ENCODE results near the gene HSPA12B.
A peak's percentile ranks its signal among the peaks of the same experiment; 100 is the strongest.

Gene HSPA12B

DNA sequence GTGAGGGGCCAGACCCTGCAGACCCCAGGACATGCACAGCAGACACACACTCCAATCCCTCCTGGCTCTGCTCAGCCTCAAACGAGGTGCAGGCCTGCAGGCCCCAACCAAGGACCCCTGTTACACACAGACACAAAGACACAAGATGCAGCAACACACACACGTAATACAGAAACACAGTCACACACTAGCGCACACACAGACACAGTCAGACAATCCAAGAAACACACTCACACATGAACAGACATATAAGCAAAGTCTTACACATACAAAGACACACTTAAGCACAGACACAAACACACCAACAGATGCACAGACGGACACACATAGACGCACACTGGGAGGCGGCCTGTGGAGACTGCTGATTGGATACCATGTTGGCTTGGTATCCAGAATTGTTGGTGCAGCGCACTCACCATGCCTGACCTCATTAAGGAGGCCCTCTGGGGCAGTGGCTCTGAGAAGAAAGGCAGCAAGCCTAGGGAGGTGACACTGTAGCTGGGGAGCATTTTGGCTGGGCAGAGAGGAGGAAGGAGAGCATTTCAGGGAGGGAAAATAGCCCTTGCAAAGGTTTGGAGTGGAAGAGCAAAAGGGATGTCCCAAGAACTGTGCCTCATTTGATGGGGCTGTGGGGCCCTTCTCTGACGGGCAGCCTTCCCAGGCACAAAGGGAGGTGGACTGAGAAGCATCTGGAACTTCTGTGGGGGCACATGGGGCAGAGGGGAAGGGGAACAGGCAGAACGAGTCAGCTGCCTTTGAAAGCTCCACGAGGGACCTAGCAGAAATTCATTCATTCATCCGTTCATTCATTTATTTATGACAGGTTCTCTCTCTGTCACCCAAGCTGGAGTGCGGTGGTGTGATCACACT is 1.4 kb upstream of the HSPA12B start:
- no peaks in the 10 kb centered on the region for H3K27me3 ChIP-seq (ENCODE audit: insufficient read depth, poor library complexity, severe bottlenecking)
- H3K4me3 ChIP-seq (ENCODE audit: severe bottlenecking): no peak overlapping the region
- DNase-seq (ENCODE audit: low spot score): no peak
- H3K4me1 ChIP-seq (ENCODE audit: insufficient read depth, poor library complexity, severe bottlenecking): peaks cover 15% of the 10 kb centered on the region
- TF ChIP-seq, protein P1, sequence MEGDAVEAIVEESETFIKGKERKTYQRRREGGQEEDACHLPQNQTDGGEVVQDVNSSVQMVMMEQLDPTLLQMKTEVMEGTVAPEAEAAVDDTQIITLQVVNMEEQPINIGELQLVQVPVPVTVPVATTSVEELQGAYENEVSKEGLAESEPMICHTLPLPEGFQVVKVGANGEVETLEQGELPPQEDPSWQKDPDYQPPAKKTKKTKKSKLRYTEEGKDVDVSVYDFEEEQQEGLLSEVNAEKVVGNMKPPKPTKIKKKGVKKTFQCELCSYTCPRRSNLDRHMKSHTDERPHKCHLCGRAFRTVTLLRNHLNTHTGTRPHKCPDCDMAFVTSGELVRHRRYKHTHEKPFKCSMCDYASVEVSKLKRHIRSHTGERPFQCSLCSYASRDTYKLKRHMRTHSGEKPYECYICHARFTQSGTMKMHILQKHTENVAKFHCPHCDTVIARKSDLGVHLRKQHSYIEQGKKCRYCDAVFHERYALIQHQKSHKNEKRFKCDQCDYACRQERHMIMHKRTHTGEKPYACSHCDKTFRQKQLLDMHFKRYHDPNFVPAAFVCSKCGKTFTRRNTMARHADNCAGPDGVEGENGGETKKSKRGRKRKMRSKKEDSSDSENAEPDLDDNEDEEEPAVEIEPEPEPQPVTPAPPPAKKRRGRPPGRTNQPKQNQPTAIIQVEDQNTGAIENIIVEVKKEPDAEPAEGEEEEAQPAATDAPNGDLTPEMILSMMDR (IDR thresholded peaks at IDR 0.05; ENCODE audit: poor library complexity, severe bottlenecking): no peak
- no peak for ATAC-seq (ENCODE audit: low read depth)
- H3K36me3 ChIP-seq (ENCODE audit: low read depth): no peaks in the 10 kb centered on the region
- no peak overlapping the region for H3K27ac ChIP-seq (ENCODE audit: poor library complexity, severe bottlenecking)
- H3K9me3 ChIP-seq (ENCODE audit: severe bottlenecking): no peaks in the 10 kb centered on the region

DNA sequence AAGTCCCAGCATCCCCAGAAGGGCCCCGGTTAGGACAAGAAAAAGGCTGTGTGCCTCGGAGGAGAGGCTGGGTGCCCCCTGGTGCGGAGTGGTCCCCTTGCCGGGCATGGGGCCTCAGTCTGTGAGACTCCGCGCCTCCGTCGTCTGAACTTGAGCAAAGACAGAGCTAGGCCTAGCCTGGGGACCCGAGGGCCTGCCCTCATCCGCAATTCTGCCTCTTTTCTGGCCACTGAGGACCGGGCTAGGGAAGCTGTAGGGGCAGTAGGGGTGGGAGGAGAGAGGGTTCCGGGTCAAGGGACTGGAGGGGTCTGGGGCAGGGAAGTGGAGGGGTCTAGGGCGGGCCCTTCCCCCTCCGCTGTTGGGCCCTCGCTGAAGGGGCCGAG is 550 bp upstream of the HSPA12B start:
- TF ChIP-seq, protein P1 (IDR thresholded peaks at IDR 0.05; ENCODE audit: poor library complexity, severe bottlenecking): no peak
- DNase-seq (ENCODE audit: low spot score) (no peak), ATAC-seq (ENCODE audit: low read depth) (no peak)
- H3K4me1 ChIP-seq (ENCODE audit: insufficient read depth, poor library complexity, severe bottlenecking): peaks cover 15% of the 10 kb centered on the region
- no peaks in the 10 kb centered on the region for H3K9me3 ChIP-seq (ENCODE audit: severe bottlenecking)
- no peak overlapping the region for H3K27ac ChIP-seq (ENCODE audit: poor library complexity, severe bottlenecking)
- H3K4me3 ChIP-seq (ENCODE audit: severe bottlenecking): no peak overlapping the region
- no peaks in the 10 kb centered on the region for H3K36me3 ChIP-seq (ENCODE audit: low read depth)
- H3K27me3 ChIP-seq (ENCODE audit: insufficient read depth, poor library complexity, severe bottlenecking): no peaks in the 10 kb centered on the region

DNA sequence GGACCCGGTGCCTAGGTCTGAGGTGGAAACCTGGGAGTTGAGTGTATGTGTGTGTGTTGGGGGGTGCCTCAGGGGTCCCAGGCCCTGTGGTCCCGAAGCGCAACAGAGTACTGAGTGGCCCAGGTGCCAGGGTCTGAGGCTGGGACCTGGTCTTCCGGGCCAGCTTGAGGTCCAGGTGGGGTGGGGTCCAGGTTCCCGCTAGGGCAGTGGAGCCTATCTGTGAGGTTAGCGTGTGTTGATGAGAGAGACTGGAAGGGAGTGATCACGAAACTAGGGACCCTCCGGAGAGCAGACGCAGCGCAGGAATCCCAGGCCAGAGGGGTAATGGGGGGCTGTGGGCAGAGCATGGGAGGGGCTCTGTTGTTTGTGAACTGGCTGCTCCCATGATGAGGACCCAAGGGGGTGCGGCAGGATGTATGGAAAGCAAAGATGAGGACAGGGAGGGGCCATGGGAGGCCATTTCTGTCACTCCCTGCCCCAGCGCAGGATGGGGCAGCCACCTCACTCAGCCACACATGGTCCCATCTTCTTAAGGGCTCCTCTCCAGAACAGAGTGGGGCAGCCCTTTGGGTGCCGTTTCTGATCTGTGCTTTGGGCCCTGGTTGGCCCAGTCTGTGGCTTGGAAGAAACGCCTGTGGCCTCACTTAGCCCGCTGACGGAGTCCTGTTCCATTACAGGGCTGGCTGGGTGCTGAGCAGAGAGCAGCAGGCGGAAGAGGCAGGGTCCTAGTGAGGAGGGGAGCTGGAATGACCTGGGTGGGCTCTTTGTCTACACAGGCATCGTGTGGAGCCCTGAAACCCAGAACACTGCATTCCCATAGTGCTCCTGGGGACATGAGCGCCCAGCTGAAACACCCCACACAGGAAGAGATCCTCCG is 872 bp downstream of the HSPA12B start:
- Histone ChIP-seq H3K4me3 (ENCODE audit: severe bottlenecking) (no peak overlapping the region), H3K27me3 (ENCODE audit: insufficient read depth, poor library complexity, severe bottlenecking) (no peaks in the 10 kb centered on the region), H3K9me3 (ENCODE audit: severe bottlenecking) (no peaks in the 10 kb centered on the region), H3K4me1 (ENCODE audit: insufficient read depth, poor library complexity, severe bottlenecking) (peaks cover 7% of the 10 kb centered on the region), H3K36me3 (ENCODE audit: low read depth) (no peaks in the 10 kb centered on the region), H3K27ac (ENCODE audit: poor library complexity, severe bottlenecking) (no peak overlapping the region)
- TF ChIP-seq, protein P1 (IDR thresholded peaks at IDR 0.05; ENCODE audit: poor library complexity, severe bottlenecking): no peak
- ATAC-seq (ENCODE audit: low read depth) (no peak), DNase-seq (ENCODE audit: low spot score) (no peak)

DNA sequence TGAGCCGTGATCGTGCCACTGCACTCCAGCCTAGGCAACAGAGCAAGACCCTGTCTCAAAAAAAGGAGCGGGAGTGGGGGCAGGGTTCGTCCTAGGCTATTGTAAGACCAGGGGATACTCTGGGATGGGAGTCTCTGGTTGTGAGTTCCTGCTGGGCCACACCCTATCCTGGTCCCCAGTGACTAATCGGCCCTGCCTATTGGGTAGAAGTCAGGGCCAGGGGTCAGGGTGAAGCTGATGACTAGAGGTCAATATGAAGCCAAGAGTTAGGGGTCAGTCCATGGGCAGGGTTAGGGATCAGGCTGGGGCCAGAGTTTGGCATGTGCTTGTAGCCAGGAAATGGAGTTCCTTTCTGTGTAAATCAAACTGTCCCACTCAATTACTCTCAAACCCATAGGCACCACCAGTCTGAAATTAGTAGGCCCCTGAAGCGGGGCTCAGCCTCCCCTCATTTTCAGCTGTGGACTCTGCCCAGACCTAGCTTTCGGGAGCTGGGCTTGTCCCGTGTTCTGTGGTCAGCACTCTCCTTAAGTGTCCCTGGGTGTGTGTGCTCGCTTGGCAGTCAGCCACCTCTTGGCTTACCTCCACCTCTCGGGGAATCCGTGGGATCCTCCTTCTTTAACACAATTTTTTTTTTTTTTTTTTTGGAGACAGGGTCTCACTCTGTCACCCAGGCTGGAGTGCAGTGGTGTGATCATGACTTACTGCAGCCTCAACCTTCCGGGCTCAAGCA is 1.8 kb downstream of the HSPA12B start:
- TF ChIP-seq, protein P1 (IDR thresholded peaks at IDR 0.05; ENCODE audit: poor library complexity, severe bottlenecking): no peak
- DNase-seq (ENCODE audit: low spot score) (no peak), ATAC-seq (ENCODE audit: low read depth) (0 out of 3 replicates have a peak, but pooled peaks have one; percentile 15)
- H3K4me1 ChIP-seq (ENCODE audit: insufficient read depth, poor library complexity, severe bottlenecking): no peaks in the 10 kb centered on the region
- no peaks in the 10 kb centered on the region for H3K9me3 ChIP-seq (ENCODE audit: severe bottlenecking)
- H3K36me3 ChIP-seq (ENCODE audit: low read depth): no peaks in the 10 kb centered on the region
- H3K4me3 ChIP-seq (ENCODE audit: severe bottlenecking): no peak overlapping the region
- H3K27me3 ChIP-seq (ENCODE audit: insufficient read depth, poor library complexity, severe bottlenecking): no peaks in the 10 kb centered on the region
- no peak overlapping the region for H3K27ac ChIP-seq (ENCODE audit: poor library complexity, severe bottlenecking)

Data from RWPE2 (cell line).